ENCODE data around the gene CXCL17. TPM values are rescaled to one million over a fixed set of nuclear protein-coding genes. Genes with fewer than 3 reads are reported as not detected.

Gene CXCL17
- total and polyA plus RNA-seq, 8 donors, result 8.5 to 257 (median 15.2) TPM

DNA sequence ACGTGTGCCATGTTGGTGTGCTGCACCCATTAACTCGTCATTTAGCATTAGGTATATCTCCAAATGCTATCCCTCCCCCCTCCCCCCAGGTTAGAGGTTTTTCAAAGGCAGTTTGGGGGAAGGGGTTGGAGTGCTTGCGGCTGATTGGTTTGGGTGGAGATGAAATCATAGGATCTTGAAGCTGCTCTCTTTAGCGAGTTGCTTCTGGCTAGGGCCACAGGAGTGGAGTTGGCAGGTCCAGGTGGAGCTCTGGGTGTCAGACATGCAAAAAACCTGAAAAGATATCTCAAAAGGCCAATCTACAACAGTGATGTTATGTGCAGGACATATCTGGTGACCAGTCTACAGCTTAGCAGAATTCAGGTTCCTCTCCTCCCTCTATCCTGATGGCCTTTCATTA lies 32.6 kb upstream of the CXCL17 start:
- no peak overlapping the region for H3K4me3 ChIP-seq
- DNase-seq (no peak), ATAC-seq (no peak)
- TF ChIP-seq, protein P1, sequence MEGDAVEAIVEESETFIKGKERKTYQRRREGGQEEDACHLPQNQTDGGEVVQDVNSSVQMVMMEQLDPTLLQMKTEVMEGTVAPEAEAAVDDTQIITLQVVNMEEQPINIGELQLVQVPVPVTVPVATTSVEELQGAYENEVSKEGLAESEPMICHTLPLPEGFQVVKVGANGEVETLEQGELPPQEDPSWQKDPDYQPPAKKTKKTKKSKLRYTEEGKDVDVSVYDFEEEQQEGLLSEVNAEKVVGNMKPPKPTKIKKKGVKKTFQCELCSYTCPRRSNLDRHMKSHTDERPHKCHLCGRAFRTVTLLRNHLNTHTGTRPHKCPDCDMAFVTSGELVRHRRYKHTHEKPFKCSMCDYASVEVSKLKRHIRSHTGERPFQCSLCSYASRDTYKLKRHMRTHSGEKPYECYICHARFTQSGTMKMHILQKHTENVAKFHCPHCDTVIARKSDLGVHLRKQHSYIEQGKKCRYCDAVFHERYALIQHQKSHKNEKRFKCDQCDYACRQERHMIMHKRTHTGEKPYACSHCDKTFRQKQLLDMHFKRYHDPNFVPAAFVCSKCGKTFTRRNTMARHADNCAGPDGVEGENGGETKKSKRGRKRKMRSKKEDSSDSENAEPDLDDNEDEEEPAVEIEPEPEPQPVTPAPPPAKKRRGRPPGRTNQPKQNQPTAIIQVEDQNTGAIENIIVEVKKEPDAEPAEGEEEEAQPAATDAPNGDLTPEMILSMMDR (IDR thresholded peaks at IDR 0.05), result no peak
- intact Hi-C loops (cut with DNase I), result no loop called here
- no peak overlapping the region for H3K27ac ChIP-seq
- no peaks in the 10 kb centered on the region for H3K36me3 ChIP-seq
- H3K4me1 ChIP-seq, result peaks cover 0 to 11% of the 10 kb centered on the region in 2 donors
- no peaks in the 10 kb centered on the region for H3K27me3 ChIP-seq
- H3K9me3 ChIP-seq, result no peaks in the 10 kb centered on the region

DNA sequence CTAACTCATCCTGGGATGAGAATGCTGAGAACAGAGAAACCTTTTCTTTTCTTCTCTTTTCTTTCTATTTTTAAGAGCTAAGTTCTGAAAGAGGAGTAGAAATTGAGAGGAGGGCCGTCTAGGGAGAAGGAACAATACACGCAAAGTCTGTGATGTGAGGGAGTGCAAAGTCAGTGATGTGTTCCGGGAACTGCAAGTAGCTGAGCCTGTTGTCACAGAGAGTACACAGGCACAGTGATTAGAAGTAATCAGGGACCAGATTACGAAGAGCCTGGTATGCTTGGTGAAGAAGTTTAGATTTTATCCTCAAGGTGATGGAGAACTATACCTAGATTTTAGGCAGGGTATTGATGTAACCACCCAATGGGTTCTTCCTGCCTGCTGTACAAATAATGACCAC lies 32.0 kb upstream of the CXCL17 start:
- TF ChIP-seq, protein P1 (IDR thresholded peaks at IDR 0.05), result no peak
- Histone ChIP-seq H3K27ac (no peak overlapping the region), H3K9me3 (no peaks in the 10 kb centered on the region), H3K27me3 (no peaks in the 10 kb centered on the region), H3K4me1 (peaks cover 0 to 10% of the 10 kb centered on the region in 2 donors), H3K4me3 (no peak overlapping the region), H3K36me3 (no peaks in the 10 kb centered on the region)
- intact Hi-C loops (cut with DNase I), result no loop called here
- ATAC-seq (no peak), DNase-seq (no peak)

DNA sequence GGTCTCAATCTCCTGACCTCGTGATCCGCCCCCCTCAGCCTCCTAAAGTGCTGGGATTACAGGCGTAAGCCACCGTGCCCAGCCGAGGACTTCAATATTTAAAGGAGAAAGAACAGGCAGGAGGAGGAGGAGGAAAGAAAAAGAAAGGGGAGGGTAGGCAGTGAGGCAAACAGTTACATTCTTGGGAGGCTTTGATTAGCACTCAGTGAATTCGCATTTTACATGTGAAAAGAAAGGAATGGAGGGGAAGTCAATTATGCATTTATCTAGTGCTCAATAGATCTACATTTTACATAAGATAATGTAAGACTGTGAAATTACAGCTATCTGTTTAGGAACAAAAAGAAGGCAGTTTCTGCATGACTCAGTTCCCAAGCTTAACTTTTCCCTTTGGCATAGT lies 30.9 kb upstream of the CXCL17 start:
- intact Hi-C loops (cut with DNase I), result no loop called here
- H3K27ac ChIP-seq, result no peak overlapping the region
- H3K4me3 ChIP-seq, result no peak overlapping the region
- H3K36me3 ChIP-seq, result no peaks in the 10 kb centered on the region
- DNase-seq (no peak), ATAC-seq (no peak)
- no peaks in the 10 kb centered on the region for H3K9me3 ChIP-seq
- H3K4me1 ChIP-seq, result peaks cover 0 to 14% of the 10 kb centered on the region in 2 donors
- TF ChIP-seq, protein P1 (IDR thresholded peaks at IDR 0.05), result no peak
- H3K27me3 ChIP-seq, result no peaks in the 10 kb centered on the region

DNA sequence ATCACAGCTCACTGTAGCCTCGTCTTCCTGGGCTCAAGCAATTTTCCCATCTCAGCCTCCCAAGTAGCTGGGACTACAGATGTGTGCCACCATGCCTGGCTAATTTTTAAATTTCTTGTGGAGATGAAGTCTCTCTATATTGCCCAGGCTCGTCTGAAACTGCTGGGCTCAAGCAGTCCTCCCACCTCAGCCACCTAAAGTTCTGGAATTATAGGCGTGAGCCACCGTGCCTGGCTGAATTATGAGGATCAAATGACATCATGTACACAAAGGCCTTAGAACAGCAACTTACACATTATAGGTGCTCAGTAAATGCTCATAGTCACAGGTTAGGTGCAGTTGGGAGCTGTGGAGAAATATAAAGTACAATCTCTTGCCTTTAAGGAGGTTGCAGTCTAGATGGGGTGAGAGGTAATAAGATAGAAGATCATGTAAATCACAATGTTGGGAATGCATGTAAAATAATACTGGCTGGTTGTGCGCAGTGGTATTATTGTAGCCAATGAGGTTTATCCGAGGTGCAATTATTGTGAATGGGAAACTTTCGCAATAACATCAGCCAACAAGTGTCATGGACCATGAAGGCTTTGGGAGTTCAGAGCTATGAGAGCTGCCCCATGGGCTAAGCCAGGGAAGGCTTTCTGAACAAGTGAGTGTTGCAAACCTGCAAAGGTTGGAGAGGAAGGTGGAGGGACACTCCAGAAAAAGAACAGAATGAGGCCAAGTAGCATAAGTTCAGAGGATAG lies 29.8 kb upstream of the CXCL17 start:
- no peak for ATAC-seq
- TF ChIP-seq, protein P1 (IDR thresholded peaks at IDR 0.05), result no peak

DNA sequence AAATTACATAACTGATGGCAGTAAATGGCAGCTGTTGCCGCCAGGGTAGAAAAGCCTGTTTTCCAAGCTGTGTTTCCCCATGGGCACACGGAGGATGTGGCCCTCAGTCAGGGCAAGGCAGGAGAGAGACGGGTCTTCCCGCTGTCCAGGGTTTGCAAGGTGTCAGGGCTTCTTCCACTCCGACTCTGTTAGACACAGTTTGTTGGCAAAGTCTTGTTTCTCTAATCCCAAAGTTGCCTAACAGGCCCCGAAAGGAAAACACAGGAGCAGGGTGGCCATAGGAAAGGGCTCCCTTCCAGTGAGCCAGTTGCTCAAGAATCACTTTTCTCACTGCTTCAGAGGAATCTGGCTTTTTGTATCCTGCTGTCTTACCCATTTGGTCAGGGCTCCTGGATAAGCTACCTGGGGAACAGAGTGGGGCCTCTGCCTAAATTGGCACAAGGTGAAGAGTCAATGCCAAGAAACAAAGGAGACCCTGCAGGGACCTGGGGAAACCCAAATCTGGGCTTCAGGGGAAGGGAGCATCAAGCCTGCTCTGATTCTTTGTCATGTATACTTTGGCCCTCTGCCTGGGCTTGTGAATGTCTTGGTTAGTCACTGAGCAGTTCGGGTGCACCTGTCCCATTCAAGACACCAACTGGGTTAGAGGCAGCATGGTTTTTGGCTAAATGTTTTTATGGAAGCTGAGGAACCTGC lies 29.0 kb upstream of the CXCL17 start:
- intact Hi-C loops (cut with DNase I), result no loop called here
- ATAC-seq, result peak; percentile 49

More for the DNA sequence above, 29.8 kb upstream of the CXCL17 start:
- intact Hi-C loops (cut with DNase I), result no loop called here
- no peaks in the 10 kb centered on the region for H3K9me3 ChIP-seq
- H3K36me3 ChIP-seq, result no peaks in the 10 kb centered on the region
- DNase-seq, result no peak
- no peak overlapping the region for H3K27ac ChIP-seq
- peaks cover 0 to 14% of the 10 kb centered on the region in 2 donors for H3K4me1 ChIP-seq
- no peaks in the 10 kb centered on the region for H3K27me3 ChIP-seq
- H3K4me3 ChIP-seq, result no peak overlapping the region

More for the DNA sequence above, 29.0 kb upstream of the CXCL17 start:
- no peaks in the 10 kb centered on the region for H3K9me3 ChIP-seq
- H3K4me3 ChIP-seq, result no peak overlapping the region
- no peaks in the 10 kb centered on the region for H3K36me3 ChIP-seq
- H3K4me1 ChIP-seq, result peaks cover 0 to 21% of the 10 kb centered on the region in 2 donors
- DNase-seq, result peak in 1 of 4 donors; percentile 21
- no peak overlapping the region for H3K27ac ChIP-seq
- H3K27me3 ChIP-seq, result no peaks in the 10 kb centered on the region
- TF ChIP-seq, protein P1 (IDR thresholded peaks at IDR 0.05), result no peak
